C4-2B (cell line): ENCODE data around the gene EHBP1L1.

Experiments used
- CTCF ChIP-seq: fragments of 450-650 bp; conservative IDR thresholded peaks from 2 replicates; pipeline ENCODE4 v1.5.1; 2017; ENCODE audit warnings: mild to moderate bottlenecking
- ZFX ChIP-seq: fragments of 450-650 bp; IDR thresholded peaks from 2 replicates; pipeline ENCODE4 v1.6.1; 2017

GRCh38 chr11:65611028-65611757 is 35.3 kb downstream of the EHBP1L1 start:
- TF ChIP-seq CTCF, result no peak
- no peak for TF ChIP-seq ZFX
